ENCODE results near the gene MOB1B. TPM values are rescaled to one million over a fixed set of nuclear protein-coding genes. Genes with fewer than 3 reads are reported as not detected.

MOB1B gene
- polyA plus RNA-seq, 3 donors = 35.2 to 73.4 (median 48.4) TPM

DNA sequence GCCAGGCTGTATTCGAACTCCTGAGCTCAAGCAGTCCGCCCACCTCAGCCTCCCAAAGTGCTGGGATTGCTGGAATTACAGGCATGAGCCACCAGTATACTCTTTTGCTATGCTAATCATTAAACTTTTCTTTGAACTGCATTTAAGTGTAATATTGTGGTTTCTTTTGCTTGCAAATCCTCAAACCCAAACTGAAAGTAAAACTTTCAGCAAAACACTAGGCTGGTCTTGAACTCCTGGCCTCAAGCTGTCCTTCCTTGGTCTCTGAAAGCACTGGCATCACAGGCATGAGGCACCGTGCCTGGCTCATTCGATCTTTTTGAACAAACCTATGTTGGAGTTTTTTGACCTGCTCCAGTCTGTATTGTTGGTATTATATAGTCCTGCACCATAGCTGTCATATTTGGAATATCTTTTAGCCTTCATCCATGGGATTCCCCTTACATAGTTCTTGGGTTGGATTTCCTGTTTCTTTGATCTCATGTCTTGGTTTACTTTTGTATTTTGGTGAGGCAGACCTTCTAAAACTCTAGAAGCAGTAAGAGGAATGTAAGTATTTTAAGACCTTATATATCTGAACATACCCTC lies 34.1 kb downstream of the MOB1B start:
- DNase-seq (ENCODE audit: extremely low read depth in 1 of 11, low read depth in 9 of 11, low spot score in 4 of 11) = no peak

- no peak for DNase-seq (ENCODE audit: extremely low read depth in 1 of 11, low read depth in 9 of 11, low spot score in 4 of 11)
Measured at GRCh38 chr4:70938086-70938485, 35.9 kb downstream of the MOB1B start.

- DNase-seq (ENCODE audit: extremely low read depth in 1 of 11, low read depth in 9 of 11, low spot score in 4 of 11) = no peak
Measured at GRCh38 chr4:70940134-70940533, 38.0 kb downstream of the MOB1B start.

GRCh38 chr4:70943114-70943513 lies 40.9 kb downstream of the MOB1B start:
- no peak for DNase-seq (ENCODE audit: extremely low read depth in 1 of 11, low read depth in 9 of 11, low spot score in 4 of 11)

GRCh38 chr4:70945046-70945445 lies 42.9 kb downstream of the MOB1B start:
- DNase-seq (ENCODE audit: extremely low read depth in 1 of 11, low read depth in 9 of 11, low spot score in 4 of 11) = no peak

- no peak for DNase-seq (ENCODE audit: extremely low read depth in 1 of 11, low read depth in 9 of 11, low spot score in 4 of 11)
Measured at GRCh38 chr4:70945452-70946055, 43.4 kb downstream of the MOB1B start.

DNA sequence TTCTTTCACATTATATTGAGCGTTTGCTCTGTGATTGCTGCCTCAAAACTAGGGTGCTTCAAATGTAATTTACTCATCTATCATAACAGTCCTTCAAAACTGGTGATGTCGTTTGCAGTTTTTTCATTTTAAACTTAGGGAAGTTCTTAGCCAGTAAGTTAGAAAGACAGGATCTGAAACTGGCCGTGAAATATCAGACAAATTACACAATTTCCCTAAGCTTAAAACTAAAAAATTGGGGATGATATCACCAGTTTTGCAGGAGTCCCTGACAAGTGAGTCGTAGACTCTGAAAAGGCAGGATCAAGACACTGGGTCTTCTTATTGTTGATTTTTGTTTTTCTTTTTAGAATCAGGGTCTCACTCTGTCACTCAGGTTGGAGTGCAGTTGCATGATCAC lies 44.8 kb downstream of the MOB1B start:
- no peak for DNase-seq (ENCODE audit: extremely low read depth in 1 of 11, low read depth in 9 of 11, low spot score in 4 of 11)

DNA sequence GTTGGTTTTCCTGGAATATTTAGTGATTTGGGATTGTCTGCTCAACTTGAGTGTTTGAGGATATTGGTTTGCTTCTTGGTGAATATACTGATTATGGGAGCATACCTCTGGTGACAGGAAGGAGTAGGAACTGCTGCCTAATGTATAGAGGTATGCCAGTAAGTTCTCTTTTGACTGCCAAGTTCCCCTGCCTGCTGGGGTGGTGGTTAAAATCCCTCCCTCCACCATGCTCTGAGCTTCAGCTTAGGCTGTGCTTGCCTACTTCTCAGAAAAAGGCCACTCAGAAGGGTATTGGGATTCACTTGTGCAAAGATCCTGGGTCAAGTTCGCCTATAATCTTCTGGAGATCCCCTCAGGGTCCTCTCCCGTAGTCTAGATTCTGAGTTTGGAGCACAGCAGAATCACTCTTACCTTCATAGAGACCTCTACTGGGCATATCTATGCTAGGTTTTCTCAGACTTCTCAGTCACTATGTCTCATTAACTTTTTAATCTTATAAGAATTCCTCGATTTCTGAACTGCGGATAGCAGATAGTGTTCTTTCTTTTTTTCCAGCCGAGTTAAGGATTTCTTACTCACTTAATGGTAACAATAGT lies 46.6 kb downstream of the MOB1B start:
- no peak for DNase-seq (ENCODE audit: extremely low read depth in 1 of 11, low read depth in 9 of 11, low spot score in 4 of 11)

GRCh38 chr4:70954032-70954431 lies 51.9 kb downstream of the MOB1B start:
- no peak for DNase-seq (ENCODE audit: extremely low read depth in 1 of 11, low read depth in 9 of 11, low spot score in 4 of 11)

DNA sequence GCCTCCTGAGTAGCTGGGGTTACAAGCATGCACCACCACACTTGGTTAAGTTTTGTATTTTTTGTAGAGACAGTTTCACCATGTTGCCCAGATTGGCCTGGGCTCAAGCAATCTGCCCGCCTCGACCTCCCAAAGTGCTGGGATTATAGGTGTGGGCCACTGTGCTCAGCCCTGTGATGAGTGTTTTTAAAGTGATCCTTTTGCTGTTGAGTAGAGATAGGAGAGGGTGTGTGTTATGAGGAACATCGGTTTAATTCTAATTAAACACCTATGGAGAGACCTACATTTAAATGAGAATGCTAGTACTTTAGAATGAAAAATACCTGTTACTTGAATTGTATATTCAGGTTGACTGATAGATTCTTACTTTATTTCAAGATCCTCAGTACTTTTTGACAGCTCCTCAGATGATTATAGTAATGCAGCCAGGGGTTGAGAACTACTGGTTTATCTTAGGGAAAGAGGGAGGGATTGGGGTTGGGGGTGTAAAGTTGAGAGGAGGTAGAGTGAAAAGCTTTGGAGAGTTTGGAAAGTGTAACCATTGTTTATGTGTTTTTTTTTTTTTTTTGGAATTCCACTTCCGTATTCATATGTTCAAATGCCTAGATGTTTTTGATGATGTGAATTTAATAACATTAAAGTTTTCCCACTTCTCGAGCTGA lies 54.5 kb downstream of the MOB1B start:
- no peak for DNase-seq (ENCODE audit: extremely low read depth in 1 of 11, low read depth in 9 of 11, low spot score in 4 of 11)

GRCh38 chr4:70958681-70959080 lies 56.5 kb downstream of the MOB1B start:
- DNase-seq (ENCODE audit: extremely low read depth in 1 of 11, low read depth in 9 of 11, low spot score in 4 of 11) = no peak

GRCh38 chr4:70969076-70969475 lies 66.9 kb downstream of the MOB1B start:
- DNase-seq (ENCODE audit: extremely low read depth in 1 of 11, low read depth in 9 of 11, low spot score in 4 of 11) = no peak

DNA sequence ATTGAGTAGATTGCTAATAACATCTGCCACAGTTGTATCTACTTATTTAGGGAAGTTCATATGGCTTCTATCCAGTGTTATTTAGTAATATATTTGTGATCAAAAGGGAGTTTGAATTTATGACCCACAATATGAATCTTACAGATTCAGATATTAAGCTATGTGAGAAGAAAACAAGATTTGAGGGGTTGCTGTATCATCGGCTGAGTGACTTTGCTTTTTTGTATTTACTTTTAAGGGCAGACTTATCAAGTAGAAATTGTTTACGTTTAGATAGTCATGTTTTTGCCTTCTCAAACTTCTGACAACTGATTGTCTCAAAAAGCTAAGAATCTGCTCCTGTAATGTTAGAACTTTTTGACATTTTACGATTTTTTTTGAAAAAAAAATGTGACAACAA lies 74.1 kb downstream of the MOB1B start:
- DNase-seq (ENCODE audit: extremely low read depth in 1 of 11, low read depth in 9 of 11, low spot score in 4 of 11) = no peak

- no peak for DNase-seq (ENCODE audit: extremely low read depth in 1 of 11, low read depth in 9 of 11, low spot score in 4 of 11)
Measured at GRCh38 chr4:70979445-70980008, 77.4 kb downstream of the MOB1B start.

DNA sequence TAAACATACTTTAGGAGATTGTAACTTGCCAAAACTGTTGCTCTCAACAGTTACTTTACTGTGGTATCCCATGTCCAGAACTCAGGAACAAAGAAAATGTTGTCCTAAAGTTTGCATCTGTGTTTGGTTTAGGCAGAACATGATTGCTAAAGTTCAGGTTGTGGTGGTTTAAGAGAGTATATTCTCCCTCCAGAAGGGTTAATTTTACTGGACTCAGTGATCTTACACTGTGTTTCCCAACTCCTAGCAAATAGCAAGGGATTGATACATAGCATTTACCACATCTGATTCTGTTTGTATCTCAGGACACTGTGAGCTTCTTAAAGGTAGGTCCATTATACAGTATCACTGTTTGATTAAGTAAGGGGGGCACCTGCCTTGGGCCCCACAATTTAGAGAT lies 78.0 kb downstream of the MOB1B start:
- DNase-seq (ENCODE audit: extremely low read depth in 1 of 11, low read depth in 9 of 11, low spot score in 4 of 11) = no peak

DNA sequence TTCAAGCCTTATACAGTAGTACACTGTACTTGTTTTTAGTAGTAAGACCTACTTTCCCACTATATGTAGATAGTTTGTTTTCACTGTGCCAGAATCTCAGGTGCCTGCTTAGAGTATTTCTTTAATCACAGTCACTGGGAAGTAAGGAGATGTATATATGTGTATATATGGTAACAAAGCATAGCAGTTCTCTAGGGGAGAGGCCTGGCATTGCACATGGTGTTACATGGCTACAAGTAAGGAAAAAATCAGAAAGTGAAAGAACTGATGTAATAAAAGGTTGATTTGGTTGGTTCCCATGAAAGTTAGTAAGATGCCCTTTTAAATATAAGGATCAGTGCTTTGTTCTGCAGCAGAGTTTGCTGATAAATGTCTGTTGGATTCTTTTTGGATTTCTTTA lies 81.9 kb downstream of the MOB1B start:
- DNase-seq (ENCODE audit: extremely low read depth in 1 of 11, low read depth in 9 of 11, low spot score in 4 of 11) = no peak

DNA sequence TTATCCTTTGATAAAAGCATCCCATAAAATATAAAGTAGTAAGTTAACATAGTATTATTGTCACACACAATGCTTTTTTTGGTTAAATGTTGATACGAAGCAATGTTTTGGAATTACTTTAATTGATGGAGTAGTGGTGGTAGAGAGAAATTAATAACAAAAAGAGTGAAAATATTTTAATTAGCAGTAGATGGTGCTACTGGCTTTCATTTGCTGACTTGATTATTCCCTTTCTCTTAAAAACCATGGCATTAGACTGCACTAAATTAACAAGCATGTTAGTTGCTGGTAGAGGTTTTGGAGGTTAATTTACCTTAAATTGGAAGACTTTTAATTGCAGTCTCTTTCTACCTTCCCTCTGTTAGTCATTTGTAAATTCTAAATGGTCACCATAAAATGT lies 82.4 kb downstream of the MOB1B start:
- DNase-seq (ENCODE audit: extremely low read depth in 1 of 11, low read depth in 9 of 11, low spot score in 4 of 11) = no peak

GRCh38 chr4:70991596-70991995 lies 89.4 kb downstream of the MOB1B start:
- no peak for DNase-seq (ENCODE audit: extremely low read depth in 1 of 11, low read depth in 9 of 11, low spot score in 4 of 11)

- no peak for DNase-seq (ENCODE audit: extremely low read depth in 1 of 11, low read depth in 9 of 11, low spot score in 4 of 11)
Measured at GRCh38 chr4:70992391-70992881, 90.3 kb downstream of the MOB1B start.

Data from renal cortex interstitium (tissue), 11 donors.